ENCODE results near the gene RNF14. TPM values are rescaled to one million over a fixed set of nuclear protein-coding genes. Genes with fewer than 3 reads are reported as not detected.
A peak's percentile ranks its signal among the peaks of the same experiment; 100 is the strongest.
"Not testable (repeated sequence)": the region's sequence is repeated elsewhere in the genome, so short reads cannot be mapped to it uniquely, and the experiment has no call there.

The RNF14 gene
- total RNA-seq = 10 to 100 TPM; 33.8 to 53.5 (median 45.7) TPM

- 0% methylated on average over 32 of the region's 63 CpGs for WGBS
- peak within 1 kb of the TSS; percentile 88 for H3K4me3 ChIP-seq
- peak; percentile 95 for DNase-seq (ENCODE audit: low spot score in 2 of 2)
- no peaks in the 10 kb centered on the region for H3K27me3 ChIP-seq
- TF ChIP-seq POLR2AphosphoS5 (IDR thresholded peaks at IDR 0.05) (peak; percentile 50 to 91 (median 91)), POLR2A (IDR thresholded peaks at IDR 0.05) (peak in 1 of 2 donors; percentile 93), EP300 (IDR thresholded peaks at IDR 0.05) (no peak), CTCF (IDR thresholded peaks at IDR 0.05) (peak; percentile 90 to 100)
- H3K4me1 ChIP-seq = peaks cover 31% of the 10 kb centered on the region
- peak within 1 kb of the TSS; percentile 99 for H3K27ac ChIP-seq
- H3K36me3 ChIP-seq = peaks cover 15% of the 10 kb centered on the region
- no peaks in the 10 kb centered on the region for H3K9me3 ChIP-seq
These were observed at the start of gene RNF14 for GRCh38 chr5:141968914-141969608. Gene RNF14 (plus strand): TSS chr5:141969105. CDS start chr5:141973589, 4,484 bp downstream.

- Histone ChIP-seq H3K9me3 (no peaks in the 10 kb centered on the region), H3K27ac (no peak overlapping the region), H3K36me3 (no peaks in the 10 kb centered on the region), H3K27me3 (no peaks in the 10 kb centered on the region), H3K4me3 (no peak overlapping the region), H3K4me1 (peaks cover 16% of the 10 kb centered on the region)
- TF ChIP-seq CTCF (IDR thresholded peaks at IDR 0.05) = no peak
- no peak for TF ChIP-seq EP300 (IDR thresholded peaks at IDR 0.05)
- no peak for TF ChIP-seq POLR2AphosphoS5 (IDR thresholded peaks at IDR 0.05)
- no peak for TF ChIP-seq POLR2A (IDR thresholded peaks at IDR 0.05)
- 90% methylated on average over 8 of the region's 8 CpGs for WGBS
- DNase-seq (ENCODE audit: low spot score in 2 of 2) = no peak
These were observed 49.4 kb upstream of the RNF14 start for GRCh38 chr5:141919218-141920119.

GRCh38 chr5:141920771-141921170 lies 48.1 kb upstream of the RNF14 start:
- 92% methylated on average over 2 of the region's 2 CpGs for WGBS
- Histone ChIP-seq H3K4me3 (no peak overlapping the region), H3K36me3 (peaks cover 7% of the 10 kb centered on the region), H3K9me3 (no peaks in the 10 kb centered on the region), H3K27ac (no peak overlapping the region), H3K27me3 (no peaks in the 10 kb centered on the region), H3K4me1 (peaks cover 20% of the 10 kb centered on the region)
- no peak for DNase-seq (ENCODE audit: low spot score in 2 of 2)
- TF ChIP-seq EP300 (IDR thresholded peaks at IDR 0.05) (no peak), CTCF (IDR thresholded peaks at IDR 0.05) (no peak), POLR2A (IDR thresholded peaks at IDR 0.05) (no peak), POLR2AphosphoS5 (IDR thresholded peaks at IDR 0.05) (no peak)

GRCh38 chr5:141922827-141923447 lies 46.0 kb upstream of the RNF14 start:
- 53% methylated on average over 27 of the region's 28 CpGs for WGBS

GRCh38 chr5:141923448-141924313 lies 45.2 kb upstream of the RNF14 start, which contains the start of gene DELE1:
Gene DELE1 (plus strand): TSS chr5:141923871. CDS start chr5:141923942, 71 bp downstream.
- TF ChIP-seq EP300 (IDR thresholded peaks at IDR 0.05) (no peak), CTCF (IDR thresholded peaks at IDR 0.05) (no peak), POLR2AphosphoS5 (IDR thresholded peaks at IDR 0.05) (peak; percentile 53 to 75 (median 72)), POLR2A (IDR thresholded peaks at IDR 0.05) (peak; percentile 58 to 73)
- WGBS = under 1% methylated on average over 44 of the region's 53 CpGs

More at GRCh38 chr5:141922827-141923447, 46.0 kb upstream of the RNF14 start:
- DNase-seq (ENCODE audit: low spot score in 2 of 2); H3K27me3 ChIP-seq; H3K9me3 ChIP-seq: not testable (repeated sequence)
- Histone ChIP-seq H3K27ac (peak overlapping the region; percentile 95), H3K4me1 (peaks cover 20% of the 10 kb centered on the region), H3K4me3 (peak overlapping the region; percentile 76), H3K36me3 (peaks cover 26% of the 10 kb centered on the region)

More at GRCh38 chr5:141923448-141924313, 45.2 kb upstream of the RNF14 start, which contains the start of gene DELE1:
- peaks cover 20% of the 10 kb centered on the region for H3K4me1 ChIP-seq
- peak within 1 kb of the TSS; percentile 76 for H3K4me3 ChIP-seq
- peak within 1 kb of the TSS; percentile 95 for H3K27ac ChIP-seq
- no peaks in the 10 kb centered on the region for H3K27me3 ChIP-seq
- DNase-seq (ENCODE audit: low spot score in 2 of 2) = peak; percentile 98
- H3K9me3 ChIP-seq = no peaks in the 10 kb centered on the region
- peaks cover 33% of the 10 kb centered on the region for H3K36me3 ChIP-seq
